Liver (tissue), 9 donors: ENCODE measurements around the gene PDE4D. TPM values are rescaled to one million over a fixed set of nuclear protein-coding genes. Genes with fewer than 3 reads are reported as not detected.

Experiments used
- DNase-seq: peaks from one replicate; pipeline ENCODE4 v3.0.0-alpha.2; 2017; ENCODE audit warnings: low spot score
- H3K27ac ChIP-seq, 2 donors: one replicate each; pipeline ENCODE4 v1.7.0; 2013; ENCODE audit warnings: inconsistent platforms in 2 of 2, low read length in 2 of 2, control low read depth in 1 of 2, low read depth in 1 of 2, mild to moderate bottlenecking in 1 of 2
- H3K27me3 ChIP-seq, 4 donors: one replicate each; pipeline versions ENCODE4 v1.6.1 to v1.7.0; 2013; ENCODE audit warnings: low read length in 3 of 4, inconsistent platforms in 1 of 4, mild to moderate bottlenecking in 1 of 4, moderate library complexity in 1 of 4; ENCODE audit not compliant: control insufficient read depth in 4 of 4, insufficient read depth in 4 of 4
- H3K36me3 ChIP-seq, 4 donors: one replicate each; pipeline versions ENCODE4 v1.6.1 to v1.7.0; 2013; ENCODE audit warnings: low read length in 3 of 4, mild to moderate bottlenecking in 3 of 4, low read depth in 1 of 4, moderate library complexity in 1 of 4; ENCODE audit not compliant: control insufficient read depth in 4 of 4, insufficient read depth in 3 of 4
- H3K4me1 ChIP-seq, 4 donors: one replicate each; pipeline versions ENCODE4 v1.6.1 to v1.7.0; 2013; ENCODE audit warnings: low read length in 3 of 4, mild to moderate bottlenecking in 3 of 4, moderate library complexity in 1 of 4; ENCODE audit not compliant: control insufficient read depth in 4 of 4, insufficient read depth in 4 of 4
- H3K4me3 ChIP-seq, 3 donors: one replicate each; pipeline versions ENCODE4 v1.6.1 to v1.7.0; 2013; ENCODE audit warnings: low read length in 3 of 3, control low read depth in 1 of 3, low read depth in 1 of 3, mild to moderate bottlenecking in 1 of 3
- H3K9ac ChIP-seq, 2 donors: one replicate each; pipeline ENCODE4 v1.7.0; 2013; ENCODE audit warnings: low read length in 2 of 2, mild to moderate bottlenecking in 2 of 2, moderate library complexity in 2 of 2, control low read depth in 1 of 2, low read depth in 1 of 2
- H3K9me3 ChIP-seq, 4 donors: one replicate each; pipeline versions ENCODE4 v1.6.1 to v1.7.0; 2013; ENCODE audit warnings: low read length in 3 of 4; ENCODE audit not compliant: control insufficient read depth in 4 of 4
- EGR1 ChIP-seq, 2 donors: IDR thresholded peaks; 2 replicates each; pipeline ENCODE4 v1.6.1; 2016 to 2018; ENCODE audit warnings: antibody characterized with exemption in 2 of 2, low read depth in 2 of 2
- FOXA1 ChIP-seq: IDR thresholded peaks from 2 replicates; pipeline ENCODE4 v1.6.1; 2016; ENCODE audit warnings: antibody characterized with exemption
- HNF4A ChIP-seq, 2 donors: conservative IDR thresholded peaks; 2 replicates each; pipeline ENCODE4 v1.6.1; 2016; ENCODE audit warnings: antibody characterized with exemption in 2 of 2, mild to moderate bottlenecking in 2 of 2
- JUND ChIP-seq, 2 donors: IDR thresholded peaks; 2 replicates each; pipeline ENCODE4 v1.6.1; 2016; ENCODE audit warnings: antibody characterized with exemption in 2 of 2
- NR2F2 ChIP-seq: IDR thresholded peaks from 2 replicates; pipeline ENCODE4 v1.6.1; 2016; ENCODE audit warnings: antibody characterized with exemption
- RAD21 ChIP-seq, 2 donors: IDR thresholded peaks; 2 replicates each; pipeline ENCODE4 v1.6.1; 2016; ENCODE audit warnings: antibody characterized with exemption in 2 of 2, mild to moderate bottlenecking in 2 of 2
- RXRA ChIP-seq, 2 donors: IDR thresholded peaks; 2 replicates each; pipeline ENCODE4 v1.6.1; 2017 to 2018; ENCODE audit warnings: antibody characterized with exemption in 2 of 2, mild to moderate bottlenecking in 1 of 2
- TAF1 ChIP-seq: conservative IDR thresholded peaks from 2 replicates; pipeline ENCODE4 v1.6.1; 2016; ENCODE audit warnings: antibody characterized with exemption, mild to moderate bottlenecking
- WGBS: extraction: QIAGEN DNeasy Blood & Tissue Kit; methylation state at CpG from one replicate; pipeline ENCODE4 v1.1.7; 2013; 5-methylcytosine and 5-hydroxymethylcytosine counted together
- polyA plus RNA-seq, 2 donors: library from polyadenylated mRNA; stranded (reverse) in 1 of 2; unstranded in 1 of 2; fragments of 200-250 nt in 1 of 2; fragments of >200 nt in 1 of 2; fragmentation: Nextera tagmentation in 1 of 2; extraction: Ambion mirVana in 1 of 2; gene quantifications; one replicate each; pipeline versions ENCODE4 v1.2.1 to v1.2.3, GENCODE V29; 2013 to 2015
- total RNA-seq, 2 donors: library from RNA; depleted of rRNA; stranded (reverse); fragments of >200 nt; gene quantifications; one replicate each; pipeline ENCODE4 v1.2.3, GENCODE V29; 2014
- TF ChIP-seq, protein P1 (sequence below): IDR thresholded peaks from 2 replicates; pipeline ENCODE4 v1.6.1; 2016; ENCODE audit warnings: antibody characterized with exemption, mild to moderate bottlenecking
- donor health status: healthy.
- donor health status: healthy.
- donor health status: healthy.
- donor health status: healthy.
- donor health status: healthy.

The PDE4D gene
- total and polyA plus RNA-seq, 4 donors: 0.67 to 11.9 (median 6.5) TPM

DNA sequence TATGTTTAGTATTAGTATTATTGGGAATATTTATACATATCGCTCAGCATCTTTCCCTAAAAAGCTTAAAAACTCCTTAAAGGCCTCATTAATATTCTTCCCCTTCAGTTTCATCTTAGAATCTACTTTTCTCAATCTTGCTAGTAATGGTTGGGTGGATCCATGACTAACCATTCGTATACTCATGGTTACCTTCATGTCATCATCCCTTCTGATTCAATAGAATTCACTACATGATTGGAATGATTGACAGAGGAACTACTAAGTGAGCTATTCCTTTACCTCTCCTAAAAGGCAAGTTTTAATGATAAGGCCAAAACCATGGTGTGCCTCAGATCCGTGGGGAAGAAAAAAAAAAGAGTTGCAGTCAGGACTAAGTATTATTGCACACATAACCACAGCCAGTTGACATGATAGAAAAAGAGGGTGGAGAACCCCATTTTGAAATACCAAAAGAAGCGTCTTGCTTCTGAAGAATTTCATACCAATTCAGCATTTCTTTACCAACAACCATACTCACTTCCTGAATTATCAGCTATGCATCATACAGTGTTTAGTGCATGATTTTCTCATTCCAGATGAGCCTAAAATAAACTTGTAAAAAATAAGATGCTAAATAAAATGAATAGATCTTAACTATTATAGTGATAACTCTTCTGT, 624.6 kb downstream of the PDE4D start:
- WGBS: 94% methylated on average over 4 of the region's 4 CpGs
- no peaks in the 10 kb centered on the region for H3K9me3 ChIP-seq
- H3K9ac ChIP-seq: no peak overlapping the region
- no peaks in the 10 kb centered on the region for H3K36me3 ChIP-seq
- no peak overlapping the region for H3K27ac ChIP-seq
- no peaks in the 10 kb centered on the region for H3K4me1 ChIP-seq
- no peak for DNase-seq
- no peak overlapping the region for H3K4me3 ChIP-seq
- H3K27me3 ChIP-seq: peaks cover 0 to 3% (median 0%) of the 10 kb centered on the region in 4 donors
- TF ChIP-seq HNF4A (conservative IDR thresholded peaks at IDR 0.05) (no peak), JUND (IDR thresholded peaks at IDR 0.05) (no peak), EGR1 (IDR thresholded peaks at IDR 0.05; ENCODE audit: low read depth in 2 of 2) (no peak), FOXA1 (no peak)
- TF ChIP-seq, protein P1, sequence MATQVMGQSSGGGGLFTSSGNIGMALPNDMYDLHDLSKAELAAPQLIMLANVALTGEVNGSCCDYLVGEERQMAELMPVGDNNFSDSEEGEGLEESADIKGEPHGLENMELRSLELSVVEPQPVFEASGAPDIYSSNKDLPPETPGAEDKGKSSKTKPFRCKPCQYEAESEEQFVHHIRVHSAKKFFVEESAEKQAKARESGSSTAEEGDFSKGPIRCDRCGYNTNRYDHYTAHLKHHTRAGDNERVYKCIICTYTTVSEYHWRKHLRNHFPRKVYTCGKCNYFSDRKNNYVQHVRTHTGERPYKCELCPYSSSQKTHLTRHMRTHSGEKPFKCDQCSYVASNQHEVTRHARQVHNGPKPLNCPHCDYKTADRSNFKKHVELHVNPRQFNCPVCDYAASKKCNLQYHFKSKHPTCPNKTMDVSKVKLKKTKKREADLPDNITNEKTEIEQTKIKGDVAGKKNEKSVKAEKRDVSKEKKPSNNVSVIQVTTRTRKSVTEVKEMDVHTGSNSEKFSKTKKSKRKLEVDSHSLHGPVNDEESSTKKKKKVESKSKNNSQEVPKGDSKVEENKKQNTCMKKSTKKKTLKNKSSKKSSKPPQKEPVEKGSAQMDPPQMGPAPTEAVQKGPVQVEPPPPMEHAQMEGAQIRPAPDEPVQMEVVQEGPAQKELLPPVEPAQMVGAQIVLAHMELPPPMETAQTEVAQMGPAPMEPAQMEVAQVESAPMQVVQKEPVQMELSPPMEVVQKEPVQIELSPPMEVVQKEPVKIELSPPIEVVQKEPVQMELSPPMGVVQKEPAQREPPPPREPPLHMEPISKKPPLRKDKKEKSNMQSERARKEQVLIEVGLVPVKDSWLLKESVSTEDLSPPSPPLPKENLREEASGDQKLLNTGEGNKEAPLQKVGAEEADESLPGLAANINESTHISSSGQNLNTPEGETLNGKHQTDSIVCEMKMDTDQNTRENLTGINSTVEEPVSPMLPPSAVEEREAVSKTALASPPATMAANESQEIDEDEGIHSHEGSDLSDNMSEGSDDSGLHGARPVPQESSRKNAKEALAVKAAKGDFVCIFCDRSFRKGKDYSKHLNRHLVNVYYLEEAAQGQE: no peak

DNA sequence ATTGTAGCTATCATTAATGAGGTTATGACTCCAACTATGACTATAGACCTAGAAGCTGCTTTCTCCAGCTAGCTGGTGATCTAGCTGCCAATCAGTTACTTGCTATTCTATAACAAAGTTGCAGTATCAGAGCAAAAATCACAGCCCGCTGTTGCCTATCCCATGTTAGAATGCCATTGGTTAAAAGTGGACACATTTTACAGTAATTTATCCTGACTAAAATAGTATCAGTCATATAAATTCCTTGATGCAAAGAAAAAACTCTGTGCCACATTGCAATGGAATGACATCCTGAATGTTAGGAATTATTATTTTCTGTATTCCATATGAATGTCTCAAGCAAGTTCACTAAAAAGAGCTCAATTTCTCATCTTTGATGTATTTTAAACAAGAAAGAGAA, 626.5 kb downstream of the PDE4D start:
- H3K4me1 ChIP-seq: no peaks in the 10 kb centered on the region
- H3K27ac ChIP-seq: no peak overlapping the region
- no peak for DNase-seq
- WGBS: 94% methylated on average over 1 of the region's 1 CpG
- H3K9me3 ChIP-seq: no peaks in the 10 kb centered on the region
- no peaks in the 10 kb centered on the region for H3K36me3 ChIP-seq
- H3K27me3 ChIP-seq: peaks cover 0 to 3% (median 0%) of the 10 kb centered on the region in 4 donors
- no peak for TF ChIP-seq TAF1
- TF ChIP-seq HNF4A (conservative IDR thresholded peaks at IDR 0.05): no peak
- TF ChIP-seq RAD21 (IDR thresholded peaks at IDR 0.05): no peak
- no peak for TF ChIP-seq RXRA (IDR thresholded peaks at IDR 0.05)
- no peak for TF ChIP-seq JUND (IDR thresholded peaks at IDR 0.05)
- H3K9ac ChIP-seq: no peak overlapping the region
- H3K4me3 ChIP-seq: no peak overlapping the region

DNA sequence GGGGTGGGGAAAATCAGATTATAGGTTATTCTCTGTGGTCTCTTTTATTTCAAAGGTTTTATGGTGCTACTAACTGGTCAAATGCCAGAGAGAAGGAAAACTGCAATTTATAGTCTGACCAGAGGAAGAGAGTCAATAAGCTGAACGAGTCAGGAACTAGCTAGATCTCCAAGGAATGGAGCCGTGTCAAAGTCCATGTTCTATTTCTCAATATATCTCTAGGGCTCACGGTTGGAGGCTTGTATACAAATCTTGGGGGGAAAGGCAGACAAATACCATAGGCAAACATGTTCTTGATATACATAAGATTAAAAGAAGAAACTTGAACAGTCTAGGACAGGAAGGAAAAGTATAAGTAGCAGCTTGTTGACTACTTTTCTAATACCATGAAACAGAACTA, 627.1 kb downstream of the PDE4D start:
- Histone ChIP-seq H3K4me3 (no peak overlapping the region), H3K36me3 (no peaks in the 10 kb centered on the region), H3K4me1 (no peaks in the 10 kb centered on the region), H3K27ac (no peak overlapping the region), H3K27me3 (peaks cover 0 to 3% (median 0%) of the 10 kb centered on the region in 4 donors), H3K9me3 (no peaks in the 10 kb centered on the region), H3K9ac (no peak overlapping the region)
- TF ChIP-seq NR2F2 (no peak), HNF4A (conservative IDR thresholded peaks at IDR 0.05) (no peak), JUND (IDR thresholded peaks at IDR 0.05) (no peak)
- TF ChIP-seq, protein P1: no peak
- DNase-seq: no peak
- WGBS: 36% methylated on average over 3 of the region's 3 CpGs
